SK-N-SH treated with all-trans-retinoic acid at 6 μM for 48 hours (cell line): ENCODE measurements around the gene C12orf42.

Experiments
- ATAC-seq: fragments of 200-7000 bp; cut with Tn5 transposase; 3 replicates; pipeline ENCODE4 v1.9.1; 2020; ENCODE audit warnings: mild to moderate bottlenecking, moderate library complexity
- BACH2 ChIP-seq: fragments of 250-450 bp; sonication (Bioruptor Pico); IDR thresholded peaks from 2 replicates; pipeline ENCODE4 v1.9.0; 2021; ENCODE audit warnings: mild to moderate bottlenecking, borderline replicate concordance
- CSDC2 ChIP-seq: fragments of 250-450 bp; sonication (Bioruptor Pico); IDR thresholded peaks from 2 replicates; pipeline ENCODE4 v1.5.0; 2020; ENCODE audit warnings: mild to moderate bottlenecking, moderate library complexity
- ESRRG ChIP-seq: fragments of 250-450 bp; sonication (Bioruptor Pico); IDR thresholded peaks from 2 replicates; pipeline ENCODE4 v1.6.1; 2021; ENCODE audit warnings: mild to moderate bottlenecking
- GLIS3 ChIP-seq: fragments of 250-450 bp; sonication (Bioruptor Pico); IDR thresholded peaks from 2 replicates; pipeline ENCODE4 v1.5.0; 2020; ENCODE audit warnings: mild to moderate bottlenecking, moderate library complexity
- ISL1 ChIP-seq: fragments of 250-450 bp; sonication (Bioruptor Pico); IDR thresholded peaks from 2 replicates; pipeline ENCODE4 v2.1.2; 2022; ENCODE audit warnings: mild to moderate bottlenecking, moderate library complexity
- OSR1 ChIP-seq: fragments of 250-450 bp; sonication (Bioruptor Pico); IDR thresholded peaks from 2 replicates; pipeline ENCODE4 v1.8.0; 2022; ENCODE audit warnings: moderate library complexity, mild to moderate bottlenecking, inconsistent platforms
- PPARA ChIP-seq: fragments of 250-450 bp; sonication (Bioruptor Pico); IDR thresholded peaks from 2 replicates; pipeline ENCODE4 v1.5.0; 2020; ENCODE audit warnings: mild to moderate bottlenecking, borderline replicate concordance
- SNAI2 ChIP-seq: fragments of 250-450 bp; sonication (Bioruptor Pico); IDR thresholded peaks from 2 replicates; pipeline ENCODE4 v1.5.0; 2020; ENCODE audit warnings: mild to moderate bottlenecking, moderate library complexity
- TOX ChIP-seq: fragments of 250-450 bp; sonication (Bioruptor Pico); IDR thresholded peaks from 2 replicates; pipeline ENCODE4 v1.8.0; 2021; ENCODE audit warnings: mild to moderate bottlenecking, moderate library complexity, borderline replicate concordance
- ZC3H10 ChIP-seq: fragments of 250-450 bp; sonication (Bioruptor Pico); IDR thresholded peaks from 2 replicates; pipeline ENCODE4 v1.5.1; 2021; ENCODE audit warnings: mild to moderate bottlenecking, moderate library complexity
- ZFP30 ChIP-seq: fragments of 450-650 bp; formaldehyde crosslinking; IDR thresholded peaks from 2 replicates; pipeline ENCODE4 v1.5.0; 2022; ENCODE audit warnings: mild to moderate bottlenecking, moderate library complexity
- ZNF70 ChIP-seq: fragments of 450-650 bp; formaldehyde crosslinking; IDR thresholded peaks from 2 replicates; pipeline ENCODE4 v1.5.0; 2020; ENCODE audit warnings: mild to moderate bottlenecking, moderate library complexity
- ZNF8 ChIP-seq: fragments of 450-650 bp; formaldehyde crosslinking; IDR thresholded peaks from 2 replicates; pipeline ENCODE4 v1.5.0; 2020; ENCODE audit warnings: mild to moderate bottlenecking, moderate library complexity
- TF ChIP-seq, protein P1 (sequence below): fragments of 250-450 bp; sonication (Bioruptor Pico); IDR thresholded peaks from 2 replicates; pipeline ENCODE4 v1.8.0; 2020; ENCODE audit warnings: mild to moderate bottlenecking, moderate library complexity, borderline replicate concordance
- TF ChIP-seq, protein P2 (sequence below): fragments of 250-450 bp; sonication (Bioruptor Pico); IDR thresholded peaks from 2 replicates; pipeline ENCODE4 v1.8.0; 2021; ENCODE audit warnings: low read depth, mild to moderate bottlenecking, moderate library complexity, borderline replicate concordance
- TF ChIP-seq, protein P3 (sequence below): fragments of 250-450 bp; sonication (Bioruptor Pico); IDR thresholded peaks from 2 replicates; pipeline ENCODE4 v1.5.1; 2020; ENCODE audit warnings: low read depth, mild to moderate bottlenecking, moderate library complexity
- TF ChIP-seq, protein P4 (sequence below): fragments of 250-450 bp; sonication (Bioruptor Pico); IDR thresholded peaks from 2 replicates; pipeline ENCODE4 v1.5.0; 2020; ENCODE audit warnings: mild to moderate bottlenecking, moderate library complexity
- TF ChIP-seq, protein P5 (sequence below): fragments of 250-450 bp; sonication (Bioruptor Pico); IDR thresholded peaks from 2 replicates; pipeline ENCODE4 v1.5.1; 2021; ENCODE audit warnings: mild to moderate bottlenecking, moderate library complexity

The C12orf42 gene

DNA sequence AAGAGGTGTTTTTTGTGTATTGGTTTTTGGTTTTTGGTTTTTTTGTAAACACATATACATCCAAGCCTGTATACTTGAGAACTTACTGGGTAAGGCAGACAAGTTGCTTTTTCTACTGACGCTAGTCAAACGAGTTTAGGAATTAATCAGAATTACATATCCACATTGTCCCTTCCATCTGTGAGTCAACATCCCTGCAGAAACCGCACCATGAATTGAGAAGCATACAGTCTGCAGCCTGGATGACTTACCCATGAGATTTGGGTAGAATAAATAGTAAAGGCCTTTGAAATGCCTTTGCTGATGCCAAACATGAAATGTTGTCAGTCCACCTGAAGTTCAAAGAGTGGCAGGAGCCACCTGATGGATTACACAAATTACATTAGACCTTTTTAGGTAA, 21.4 kb upstream of the C12orf42 start:
- ATAC-seq = no peak
- no peak for TF ChIP-seq ZNF70 (CRISPR knock-in tag)
- TF ChIP-seq, protein P1, sequence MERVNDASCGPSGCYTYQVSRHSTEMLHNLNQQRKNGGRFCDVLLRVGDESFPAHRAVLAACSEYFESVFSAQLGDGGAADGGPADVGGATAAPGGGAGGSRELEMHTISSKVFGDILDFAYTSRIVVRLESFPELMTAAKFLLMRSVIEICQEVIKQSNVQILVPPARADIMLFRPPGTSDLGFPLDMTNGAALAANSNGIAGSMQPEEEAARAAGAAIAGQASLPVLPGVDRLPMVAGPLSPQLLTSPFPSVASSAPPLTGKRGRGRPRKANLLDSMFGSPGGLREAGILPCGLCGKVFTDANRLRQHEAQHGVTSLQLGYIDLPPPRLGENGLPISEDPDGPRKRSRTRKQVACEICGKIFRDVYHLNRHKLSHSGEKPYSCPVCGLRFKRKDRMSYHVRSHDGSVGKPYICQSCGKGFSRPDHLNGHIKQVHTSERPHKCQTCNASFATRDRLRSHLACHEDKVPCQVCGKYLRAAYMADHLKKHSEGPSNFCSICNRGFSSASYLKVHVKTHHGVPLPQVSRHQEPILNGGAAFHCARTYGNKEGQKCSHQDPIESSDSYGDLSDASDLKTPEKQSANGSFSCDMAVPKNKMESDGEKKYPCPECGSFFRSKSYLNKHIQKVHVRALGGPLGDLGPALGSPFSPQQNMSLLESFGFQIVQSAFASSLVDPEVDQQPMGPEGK (CRISPR knock-in tag) = no peak
- TF ChIP-seq, protein P2, sequence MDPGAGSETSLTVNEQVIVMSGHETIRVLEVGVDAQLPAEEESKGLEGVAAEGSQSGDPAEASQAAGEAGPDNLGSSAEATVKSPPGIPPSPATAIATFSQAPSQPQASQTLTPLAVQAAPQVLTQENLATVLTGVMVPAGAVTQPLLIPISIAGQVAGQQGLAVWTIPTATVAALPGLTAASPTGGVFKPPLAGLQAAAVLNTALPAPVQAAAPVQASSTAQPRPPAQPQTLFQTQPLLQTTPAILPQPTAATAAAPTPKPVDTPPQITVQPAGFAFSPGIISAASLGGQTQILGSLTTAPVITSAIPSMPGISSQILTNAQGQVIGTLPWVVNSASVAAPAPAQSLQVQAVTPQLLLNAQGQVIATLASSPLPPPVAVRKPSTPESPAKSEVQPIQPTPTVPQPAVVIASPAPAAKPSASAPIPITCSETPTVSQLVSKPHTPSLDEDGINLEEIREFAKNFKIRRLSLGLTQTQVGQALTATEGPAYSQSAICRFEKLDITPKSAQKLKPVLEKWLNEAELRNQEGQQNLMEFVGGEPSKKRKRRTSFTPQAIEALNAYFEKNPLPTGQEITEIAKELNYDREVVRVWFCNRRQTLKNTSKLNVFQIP (CRISPR knock-in tag) = no peak

DNA sequence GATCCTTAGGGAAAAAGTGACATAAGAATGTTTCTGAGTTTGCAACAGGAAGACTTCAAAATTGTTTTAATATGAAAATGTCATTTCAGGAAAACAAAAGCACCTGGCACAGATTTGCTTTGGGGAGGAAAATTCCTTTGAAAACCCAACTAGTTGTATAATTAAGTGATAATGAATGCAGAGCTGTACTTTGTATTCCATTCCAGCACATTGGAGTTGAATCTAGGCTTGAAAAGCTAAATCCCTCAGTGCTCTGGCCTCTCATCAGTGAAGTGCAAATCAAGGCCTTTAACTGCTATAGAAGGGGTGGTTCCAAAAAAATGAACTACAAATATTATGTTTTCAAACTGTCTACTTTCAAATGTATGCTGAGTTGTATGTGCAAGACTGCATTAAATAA, 19.6 kb upstream of the C12orf42 start:
- TF ChIP-seq ESRRG (CRISPR knock-in tag) = no peak
- TF ChIP-seq, protein P1 (CRISPR knock-in tag) = no peak
- no peak for ATAC-seq

DNA sequence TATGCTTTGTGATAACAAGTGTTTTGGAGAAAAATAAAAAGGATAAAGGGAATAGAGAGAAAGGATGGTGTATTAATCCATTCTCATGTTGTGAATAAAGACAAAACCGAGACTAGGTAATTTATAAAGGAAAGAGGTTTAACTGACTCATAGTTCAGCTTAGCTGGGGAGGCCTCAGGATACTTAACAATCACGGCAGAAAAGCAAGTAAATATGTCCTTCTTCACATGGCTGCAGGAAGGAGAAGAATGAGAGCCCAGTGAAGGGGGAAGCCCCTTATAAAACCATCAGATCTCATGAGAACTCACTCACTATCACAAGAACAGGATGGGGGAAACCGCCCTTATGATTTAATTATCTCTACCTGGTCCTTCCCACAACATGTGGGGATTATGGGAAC, 18.1 kb upstream of the C12orf42 start:
- ATAC-seq = no peak
- no peak for TF ChIP-seq ISL1 (CRISPR knock-in tag)
- no peak for TF ChIP-seq PPARA
- no peak for TF ChIP-seq GLIS3 (CRISPR knock-in tag)
- TF ChIP-seq, protein P3, sequence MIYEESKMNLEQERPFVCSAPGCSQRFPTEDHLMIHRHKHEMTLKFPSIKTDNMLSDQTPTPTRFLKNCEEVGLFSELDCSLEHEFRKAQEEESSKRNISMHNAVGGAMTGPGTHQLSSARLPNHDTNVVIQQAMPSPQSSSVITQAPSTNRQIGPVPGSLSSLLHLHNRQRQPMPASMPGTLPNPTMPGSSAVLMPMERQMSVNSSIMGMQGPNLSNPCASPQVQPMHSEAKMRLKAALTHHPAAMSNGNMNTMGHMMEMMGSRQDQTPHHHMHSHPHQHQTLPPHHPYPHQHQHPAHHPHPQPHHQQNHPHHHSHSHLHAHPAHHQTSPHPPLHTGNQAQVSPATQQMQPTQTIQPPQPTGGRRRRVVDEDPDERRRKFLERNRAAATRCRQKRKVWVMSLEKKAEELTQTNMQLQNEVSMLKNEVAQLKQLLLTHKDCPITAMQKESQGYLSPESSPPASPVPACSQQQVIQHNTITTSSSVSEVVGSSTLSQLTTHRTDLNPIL (CRISPR knock-in tag) = no peak
- no peak for TF ChIP-seq BACH2 (CRISPR knock-in tag)
- TF ChIP-seq ZNF8 (CRISPR knock-in tag) = no peak
- no peak for TF ChIP-seq SNAI2
- TF ChIP-seq TOX (CRISPR knock-in tag) = no peak
- no peak for TF ChIP-seq ZFP30 (CRISPR knock-in tag)

DNA sequence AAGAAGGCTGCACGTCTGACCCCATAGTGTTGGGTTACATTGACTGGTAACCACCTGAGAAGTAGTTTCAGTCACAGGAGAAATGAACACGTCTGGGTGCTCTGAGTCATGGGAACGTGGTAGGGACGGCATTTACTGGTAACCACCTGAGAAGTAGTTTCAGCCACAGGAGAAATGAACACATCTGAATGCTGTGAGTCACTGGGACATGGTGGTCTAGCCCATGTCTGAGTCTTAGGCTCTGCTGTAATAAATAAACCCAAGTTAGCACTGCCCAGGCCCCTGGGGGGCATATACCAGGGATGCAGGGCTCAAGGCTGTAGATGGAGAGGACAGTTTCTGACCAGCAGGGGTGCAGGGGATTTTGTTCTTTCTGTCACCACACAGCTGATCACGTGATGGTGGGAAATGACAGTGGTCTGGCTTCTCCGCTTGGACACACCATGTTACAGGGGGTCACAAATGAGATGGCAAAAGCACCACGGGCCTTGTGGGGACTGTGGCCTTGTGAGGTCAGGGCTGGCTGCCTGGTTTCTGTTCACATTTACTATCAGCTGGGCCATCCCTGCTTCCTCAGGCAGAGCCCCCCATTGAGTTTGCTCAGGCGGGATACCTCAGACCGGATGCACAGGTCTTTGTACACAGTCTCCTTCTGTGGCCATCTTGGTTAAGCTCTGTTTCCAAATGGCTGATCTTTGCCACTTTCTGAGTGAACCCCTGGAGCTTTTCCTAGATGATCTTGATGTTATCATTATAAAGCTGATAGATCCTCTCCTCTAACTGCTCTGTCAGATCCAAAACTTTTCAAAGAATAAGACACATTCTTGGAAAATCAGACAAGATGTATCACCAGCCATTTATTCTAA, 9.8 kb upstream of the C12orf42 start:
- ATAC-seq = no peak
- TF ChIP-seq ZFP30 (CRISPR knock-in tag) (no peak), PPARA (no peak), ESRRG (CRISPR knock-in tag) (no peak), TOX (CRISPR knock-in tag) (no peak), CSDC2 (CRISPR knock-in tag) (no peak), ISL1 (CRISPR knock-in tag) (no peak), SNAI2 (no peak), BACH2 (CRISPR knock-in tag) (no peak), GLIS3 (CRISPR knock-in tag) (no peak), ZNF8 (CRISPR knock-in tag) (no peak), ZC3H10 (CRISPR knock-in tag) (no peak), OSR1 (CRISPR knock-in tag) (no peak)
- TF ChIP-seq, protein P1 (CRISPR knock-in tag) = no peak
- TF ChIP-seq, protein P3 (CRISPR knock-in tag) = no peak
- TF ChIP-seq, protein P4, sequence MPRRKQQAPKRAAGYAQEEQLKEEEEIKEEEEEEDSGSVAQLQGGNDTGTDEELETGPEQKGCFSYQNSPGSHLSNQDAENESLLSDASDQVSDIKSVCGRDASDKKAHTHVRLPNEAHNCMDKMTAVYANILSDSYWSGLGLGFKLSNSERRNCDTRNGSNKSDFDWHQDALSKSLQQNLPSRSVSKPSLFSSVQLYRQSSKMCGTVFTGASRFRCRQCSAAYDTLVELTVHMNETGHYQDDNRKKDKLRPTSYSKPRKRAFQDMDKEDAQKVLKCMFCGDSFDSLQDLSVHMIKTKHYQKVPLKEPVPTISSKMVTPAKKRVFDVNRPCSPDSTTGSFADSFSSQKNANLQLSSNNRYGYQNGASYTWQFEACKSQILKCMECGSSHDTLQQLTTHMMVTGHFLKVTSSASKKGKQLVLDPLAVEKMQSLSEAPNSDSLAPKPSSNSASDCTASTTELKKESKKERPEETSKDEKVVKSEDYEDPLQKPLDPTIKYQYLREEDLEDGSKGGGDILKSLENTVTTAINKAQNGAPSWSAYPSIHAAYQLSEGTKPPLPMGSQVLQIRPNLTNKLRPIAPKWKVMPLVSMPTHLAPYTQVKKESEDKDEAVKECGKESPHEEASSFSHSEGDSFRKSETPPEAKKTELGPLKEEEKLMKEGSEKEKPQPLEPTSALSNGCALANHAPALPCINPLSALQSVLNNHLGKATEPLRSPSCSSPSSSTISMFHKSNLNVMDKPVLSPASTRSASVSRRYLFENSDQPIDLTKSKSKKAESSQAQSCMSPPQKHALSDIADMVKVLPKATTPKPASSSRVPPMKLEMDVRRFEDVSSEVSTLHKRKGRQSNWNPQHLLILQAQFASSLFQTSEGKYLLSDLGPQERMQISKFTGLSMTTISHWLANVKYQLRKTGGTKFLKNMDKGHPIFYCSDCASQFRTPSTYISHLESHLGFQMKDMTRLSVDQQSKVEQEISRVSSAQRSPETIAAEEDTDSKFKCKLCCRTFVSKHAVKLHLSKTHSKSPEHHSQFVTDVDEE (CRISPR knock-in tag) = no peak
- TF ChIP-seq, protein P5, sequence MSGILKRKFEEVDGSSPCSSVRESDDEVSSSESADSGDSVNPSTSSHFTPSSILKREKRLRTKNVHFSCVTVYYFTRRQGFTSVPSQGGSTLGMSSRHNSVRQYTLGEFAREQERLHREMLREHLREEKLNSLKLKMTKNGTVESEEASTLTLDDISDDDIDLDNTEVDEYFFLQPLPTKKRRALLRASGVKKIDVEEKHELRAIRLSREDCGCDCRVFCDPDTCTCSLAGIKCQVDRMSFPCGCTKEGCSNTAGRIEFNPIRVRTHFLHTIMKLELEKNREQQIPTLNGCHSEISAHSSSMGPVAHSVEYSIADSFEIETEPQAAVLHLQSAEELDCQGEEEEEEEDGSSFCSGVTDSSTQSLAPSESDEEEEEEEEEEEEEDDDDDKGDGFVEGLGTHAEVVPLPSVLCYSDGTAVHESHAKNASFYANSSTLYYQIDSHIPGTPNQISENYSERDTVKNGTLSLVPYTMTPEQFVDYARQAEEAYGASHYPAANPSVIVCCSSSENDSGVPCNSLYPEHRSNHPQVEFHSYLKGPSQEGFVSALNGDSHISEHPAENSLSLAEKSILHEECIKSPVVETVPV (CRISPR knock-in tag) = no peak
